Measurements from ENCODE around the gene ALDH16A1. TPM values are rescaled to one million over a fixed set of nuclear protein-coding genes. Genes with fewer than 3 reads are reported as not detected.
"Not testable (repeated sequence)": the region's sequence is repeated elsewhere in the genome, so short reads cannot be mapped to it uniquely, and the experiment has no call there.

Gene ALDH16A1
- total RNA-seq, 2 donors from 2014 or later, result 9.5 to 18.5 TPM

- DNase-seq (ENCODE audit: low spot score), result no peak
- Histone ChIP-seq H3K9me3 (no peaks in the 10 kb centered on the region), H3K27ac (peak overlapping the region; percentile 57 to 61), H3K27me3 (no peaks in the 10 kb centered on the region), H3K4me3 (no peak overlapping the region), H3K4me1 (peaks cover 0 to 19% of the 10 kb centered on the region in 2 donors), H3K36me3 (peaks cover 4% of the 10 kb centered on the region)
- TF ChIP-seq, protein P1, sequence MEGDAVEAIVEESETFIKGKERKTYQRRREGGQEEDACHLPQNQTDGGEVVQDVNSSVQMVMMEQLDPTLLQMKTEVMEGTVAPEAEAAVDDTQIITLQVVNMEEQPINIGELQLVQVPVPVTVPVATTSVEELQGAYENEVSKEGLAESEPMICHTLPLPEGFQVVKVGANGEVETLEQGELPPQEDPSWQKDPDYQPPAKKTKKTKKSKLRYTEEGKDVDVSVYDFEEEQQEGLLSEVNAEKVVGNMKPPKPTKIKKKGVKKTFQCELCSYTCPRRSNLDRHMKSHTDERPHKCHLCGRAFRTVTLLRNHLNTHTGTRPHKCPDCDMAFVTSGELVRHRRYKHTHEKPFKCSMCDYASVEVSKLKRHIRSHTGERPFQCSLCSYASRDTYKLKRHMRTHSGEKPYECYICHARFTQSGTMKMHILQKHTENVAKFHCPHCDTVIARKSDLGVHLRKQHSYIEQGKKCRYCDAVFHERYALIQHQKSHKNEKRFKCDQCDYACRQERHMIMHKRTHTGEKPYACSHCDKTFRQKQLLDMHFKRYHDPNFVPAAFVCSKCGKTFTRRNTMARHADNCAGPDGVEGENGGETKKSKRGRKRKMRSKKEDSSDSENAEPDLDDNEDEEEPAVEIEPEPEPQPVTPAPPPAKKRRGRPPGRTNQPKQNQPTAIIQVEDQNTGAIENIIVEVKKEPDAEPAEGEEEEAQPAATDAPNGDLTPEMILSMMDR (IDR thresholded peaks at IDR 0.05), result no peak
Observed at GRCh38 chr19:49456326-49456725, 3.3 kb downstream of the ALDH16A1 start.

GRCh38 chr19:49458567-49458903 lies 5.5 kb downstream of the ALDH16A1 start:
- H3K27me3 ChIP-seq, result no peaks in the 10 kb centered on the region
- no peak overlapping the region for H3K4me3 ChIP-seq
- peak overlapping the region in 1 of 2 donors; percentile 56 for H3K27ac ChIP-seq
- TF ChIP-seq, protein P1 (IDR thresholded peaks at IDR 0.05), result no peak
- H3K4me1 ChIP-seq, result peaks cover 0 to 13% of the 10 kb centered on the region in 2 donors
- peaks cover 4% of the 10 kb centered on the region for H3K36me3 ChIP-seq
- DNase-seq (ENCODE audit: low spot score), result no peak
- H3K9me3 ChIP-seq, result no peaks in the 10 kb centered on the region

- no peak for DNase-seq (ENCODE audit: low spot score)
Observed at GRCh38 chr19:49459388-49459787, 6.4 kb downstream of the ALDH16A1 start.

GRCh38 chr19:49461130-49461529 lies 8.1 kb downstream of the ALDH16A1 start:
- H3K4me3 ChIP-seq; H3K9me3 ChIP-seq; H3K4me1 ChIP-seq; H3K36me3 ChIP-seq; H3K27me3 ChIP-seq; DNase-seq (ENCODE audit: low spot score); H3K27ac ChIP-seq: not testable (repeated sequence)

More at GRCh38 chr19:49459388-49459787, 6.4 kb downstream of the ALDH16A1 start:
- TF ChIP-seq, protein P1 (IDR thresholded peaks at IDR 0.05), result no peak
- Histone ChIP-seq H3K27ac (no peak overlapping the region), H3K4me3 (no peak overlapping the region), H3K4me1 (peaks cover 0 to 5% of the 10 kb centered on the region in 2 donors), H3K9me3 (no peaks in the 10 kb centered on the region), H3K27me3 (no peaks in the 10 kb centered on the region), H3K36me3 (peaks cover 6% of the 10 kb centered on the region)

- Histone ChIP-seq H3K9me3 (no peaks in the 10 kb centered on the region), H3K27ac (no peak overlapping the region), H3K36me3 (peaks cover 9% of the 10 kb centered on the region), H3K27me3 (no peaks in the 10 kb centered on the region), H3K4me1 (peaks cover 0 to 4% of the 10 kb centered on the region in 2 donors), H3K4me3 (no peak overlapping the region)
- DNase-seq (ENCODE audit: low spot score), result no peak
- TF ChIP-seq, protein P1 (IDR thresholded peaks at IDR 0.05), result no peak
Observed at GRCh38 chr19:49461656-49462055, 8.6 kb downstream of the ALDH16A1 start.

GRCh38 chr19:49462492-49462891 lies 9.5 kb downstream of the ALDH16A1 start:
- peaks cover 9% of the 10 kb centered on the region for H3K36me3 ChIP-seq
- TF ChIP-seq, protein P1 (IDR thresholded peaks at IDR 0.05), result no peak
- H3K4me1 ChIP-seq, result peaks cover 0 to 4% of the 10 kb centered on the region in 2 donors
- DNase-seq (ENCODE audit: low spot score), result no peak
- H3K4me3 ChIP-seq, result no peak overlapping the region
- no peaks in the 10 kb centered on the region for H3K9me3 ChIP-seq
- no peak overlapping the region for H3K27ac ChIP-seq
- no peaks in the 10 kb centered on the region for H3K27me3 ChIP-seq

Data from right atrium auricular region (tissue), 2 donors.